Astrocyte of the spinal cord (primary cell): ENCODE results near the gene DUSP1.
"Not testable (repeated sequence)": the region's sequence is repeated elsewhere in the genome, so short reads cannot be mapped to it uniquely, and the experiment has no call there.

ENCODE experiments used
- DNase-seq: peaks from one replicate; pipeline ENCODE4 v3.0.0; 2011; ENCODE audit warnings: low read depth, low spot score
- H3K4me3 ChIP-seq: 2 replicates; pipeline ENCODE4 v1.5.1; 2011; ENCODE audit warnings: low read depth, mild to moderate bottlenecking, low read length, moderate library complexity
- CTCF ChIP-seq: IDR thresholded peaks from 2 replicates; pipeline ENCODE4 v1.5.1; 2012; ENCODE audit warnings: low read depth, mild to moderate bottlenecking, low read length, inconsistent platforms
- in situ Hi-C: cut with HindIII; loops from 2 replicates; pipeline ENCODE4 v1.10.0; 2017; ENCODE audit warnings: low sequenced_read_pairs

The DUSP1 gene

GRCh38 chr5:172786736-172787462 is 15.9 kb upstream of the DUSP1 start:
- in situ Hi-C loops: no loop called here
- H3K4me3 ChIP-seq: no peak overlapping the region
- no peak for TF ChIP-seq CTCF
- DNase-seq: no peak

DNA sequence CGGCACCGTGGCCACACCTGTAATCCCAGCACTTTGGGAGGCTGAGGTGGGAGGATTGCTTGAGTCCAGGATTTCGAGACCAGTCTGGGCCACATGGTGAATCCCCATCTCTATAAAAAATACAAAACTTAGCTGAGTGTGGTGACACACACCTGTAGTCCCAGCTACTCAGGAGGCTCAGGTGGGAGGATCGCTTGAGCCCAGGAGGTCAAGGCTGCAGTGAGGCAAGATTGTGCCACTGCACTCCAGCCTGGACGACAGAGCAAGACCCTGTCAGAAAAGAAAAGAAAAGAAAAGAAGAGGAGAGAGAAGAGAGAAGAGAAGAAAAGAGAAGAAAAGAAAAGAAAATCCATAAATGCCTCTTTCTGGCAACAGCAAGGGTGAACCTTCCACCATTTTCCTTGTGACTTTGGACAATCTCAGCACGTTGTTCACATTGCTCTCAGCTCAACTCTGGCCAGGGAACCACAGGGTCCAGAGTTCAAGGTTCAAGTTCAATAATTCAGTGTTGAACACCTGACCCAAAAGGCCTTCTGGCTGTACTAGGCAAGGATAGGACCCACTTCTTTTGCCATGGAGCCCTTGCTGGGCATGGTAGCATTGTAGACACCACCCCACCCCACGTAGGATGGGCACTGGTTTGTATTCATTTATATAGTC is 14.6 kb upstream of the DUSP1 start:
- H3K4me3 ChIP-seq: no peak overlapping the region
- TF ChIP-seq CTCF: no peak
- in situ Hi-C loops: no loop called here
- DNase-seq: no peak

DNA sequence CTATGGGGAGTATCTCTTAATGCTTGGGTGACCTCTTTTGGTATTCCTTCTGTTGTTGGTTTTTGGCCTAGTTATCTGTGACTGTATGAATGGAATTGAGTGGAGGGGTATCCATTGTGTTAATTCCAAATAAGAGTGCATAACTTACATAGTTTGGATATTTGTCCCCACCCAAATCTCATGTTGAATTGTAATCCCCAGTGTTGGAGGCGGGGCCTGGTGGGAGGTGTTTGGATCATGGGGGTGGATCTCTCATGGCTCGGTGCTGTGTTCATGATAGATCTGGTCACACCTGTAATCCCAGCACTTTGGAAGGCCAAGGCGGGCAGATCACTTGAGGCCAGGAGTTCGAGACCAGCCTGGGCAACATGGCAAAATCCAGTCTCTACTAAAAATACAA is 13.2 kb upstream of the DUSP1 start:
- DNase-seq, H3K4me3 ChIP-seq, in situ Hi-C loops: not testable (repeated sequence)

- in situ Hi-C loops, H3K4me3 ChIP-seq, DNase-seq: not testable (repeated sequence)
Observed at GRCh38 chr5:172783319-172783718, 12.3 kb upstream of the DUSP1 start.

DNA sequence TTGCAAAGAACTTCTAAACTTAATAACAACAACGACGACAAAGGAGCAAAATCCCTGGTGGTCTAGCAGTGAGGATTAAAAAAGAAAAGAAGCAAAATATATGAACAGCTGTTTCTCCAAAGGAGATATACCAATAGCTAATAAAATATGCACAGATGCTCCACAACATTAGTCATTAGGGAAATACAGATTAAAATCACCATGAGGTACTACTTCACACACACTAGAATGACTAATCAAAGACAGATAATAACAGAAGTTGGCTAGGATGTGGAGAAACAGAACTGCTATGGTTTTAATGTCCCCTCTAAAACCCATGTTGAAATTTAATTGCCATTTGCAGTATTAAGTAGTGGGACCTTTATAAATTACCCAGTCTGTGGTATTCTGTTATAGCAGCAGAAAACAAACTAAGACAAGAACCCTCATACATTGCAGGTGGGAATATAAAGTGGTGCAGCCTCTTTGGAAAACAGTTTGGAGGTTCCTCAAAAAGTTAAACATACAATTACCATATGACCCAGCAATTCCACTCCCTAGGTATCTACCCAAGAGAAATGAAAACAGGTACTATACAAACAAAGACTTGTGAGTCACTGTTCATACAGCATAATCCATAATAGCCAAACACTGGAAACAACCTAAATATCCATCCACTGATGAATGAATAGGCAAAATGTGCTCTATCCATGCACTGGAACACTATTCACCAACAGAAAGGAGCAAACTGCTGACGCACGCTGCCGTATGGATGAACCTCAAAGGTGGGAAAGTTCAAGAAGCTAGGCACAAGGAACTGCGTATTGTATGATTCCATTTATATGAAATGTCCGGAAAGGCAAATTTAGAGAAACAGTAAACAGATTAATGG is 11.4 kb upstream of the DUSP1 start:
- DNase-seq: peak; percentile 58
- H3K4me3 ChIP-seq: no peak overlapping the region
- in situ Hi-C loops: no loop called here
- TF ChIP-seq CTCF: no peak

DNA sequence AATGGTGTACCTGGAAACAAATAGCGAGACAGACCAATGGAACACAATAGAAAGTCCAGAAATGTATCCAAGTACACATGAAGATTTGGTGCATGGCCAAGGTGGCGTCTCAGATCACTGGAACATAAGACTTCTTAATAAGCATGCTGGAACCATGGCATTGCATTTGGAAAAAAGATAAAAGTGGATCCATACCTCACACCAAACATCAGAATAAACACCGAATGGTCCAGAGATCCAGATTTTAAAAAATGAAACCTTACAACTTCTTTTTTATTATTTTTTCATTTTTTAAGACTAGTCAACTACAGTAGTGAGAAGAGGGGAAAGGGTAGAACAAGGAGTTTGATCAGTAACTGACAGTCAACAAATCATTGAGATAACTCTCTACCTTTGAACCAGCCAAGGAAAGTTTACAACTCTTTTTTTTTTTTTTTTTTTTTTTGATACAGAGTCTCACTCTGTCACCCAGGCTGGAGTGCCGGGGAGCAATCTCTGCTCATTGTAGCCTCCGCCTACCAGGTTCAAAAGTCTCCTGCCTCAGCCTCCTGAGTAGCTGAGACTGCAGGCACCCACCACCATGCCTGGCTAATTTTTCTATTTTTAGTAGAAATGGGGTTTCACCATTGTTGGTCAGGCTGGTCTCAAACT is 8.8 kb upstream of the DUSP1 start:
- no peak overlapping the region for H3K4me3 ChIP-seq
- TF ChIP-seq CTCF: no peak
- DNase-seq: no peak
- in situ Hi-C loops: no loop called here
